HG03558 (cell line): ENCODE results near the gene OR9A2.

ENCODE experiments used
- ATAC-seq: cut with Tn5 transposase; IDR thresholded peaks from one replicate; pipeline ENCODE4 v1.9.1; 2021; ENCODE audit warnings: moderate number of reproducible peaks; ENCODE audit not compliant: unreplicated experiment; ENCODE audit errors: extremely low read depth

Gene OR9A2

GRCh38 chr7:143027032-143027431 lies at the start of gene OR9A2:
TSS of gene OR9A2 (minus strand) at chr7:143027132. CDS start at chr7:143027132, 0 bp downstream.
- no peak for ATAC-seq

GRCh38 chr7:143074141-143074540 lies 47.2 kb upstream of the OR9A2 start:
- ATAC-seq, result no peak

GRCh38 chr7:143073556-143073955 lies 46.6 kb upstream of the OR9A2 start:
- no peak for ATAC-seq

GRCh38 chr7:143069912-143070500 lies 43.1 kb upstream of the OR9A2 start:
- no peak for ATAC-seq

- no peak for ATAC-seq
Measured at GRCh38 chr7:143068446-143068845, 41.5 kb upstream of the OR9A2 start.

GRCh38 chr7:143063741-143064140 lies 36.8 kb upstream of the OR9A2 start:
- ATAC-seq, result no peak

- no peak for ATAC-seq
Measured at GRCh38 chr7:143055754-143056153, 28.8 kb upstream of the OR9A2 start.

- no peak for ATAC-seq
Measured at GRCh38 chr7:143054621-143055020, 27.7 kb upstream of the OR9A2 start.

- no peak for ATAC-seq
Measured at GRCh38 chr7:143052041-143052440, 25.1 kb upstream of the OR9A2 start, which contains the start of gene OR6V1. TSS of gene OR6V1 (plus strand) at chr7:143052341. CDS start at chr7:143052341, 0 bp downstream.

GRCh38 chr7:143050931-143051330 lies 24.0 kb upstream of the OR9A2 start:
- no peak for ATAC-seq

GRCh38 chr7:143049362-143049761 lies 22.4 kb upstream of the OR9A2 start:
- no peak for ATAC-seq

- no peak for ATAC-seq
Measured at GRCh38 chr7:143048827-143049226, 21.9 kb upstream of the OR9A2 start.

- ATAC-seq, result no peak
Measured at GRCh38 chr7:143047326-143047725, 20.4 kb upstream of the OR9A2 start.

GRCh38 chr7:143046426-143046851 lies 19.5 kb upstream of the OR9A2 start:
- no peak for ATAC-seq

- no peak for ATAC-seq
Measured at GRCh38 chr7:143043391-143043790, 16.5 kb upstream of the OR9A2 start.

- ATAC-seq, result no peak
Measured at GRCh38 chr7:143042790-143043271, 15.9 kb upstream of the OR9A2 start.

- ATAC-seq, result no peak
Measured at GRCh38 chr7:143042159-143042789, 15.3 kb upstream of the OR9A2 start.

GRCh38 chr7:143041346-143041745 lies 14.4 kb upstream of the OR9A2 start:
- ATAC-seq, result no peak

GRCh38 chr7:143040209-143040715 lies 13.3 kb upstream of the OR9A2 start:
- no peak for ATAC-seq

- no peak for ATAC-seq
Measured at GRCh38 chr7:143038635-143039034, 11.7 kb upstream of the OR9A2 start.

- ATAC-seq, result no peak
Measured at GRCh38 chr7:143027683-143028082, 751 bp upstream of the OR9A2 start.

- ATAC-seq, result no peak
Measured at GRCh38 chr7:143025371-143025770, 1.6 kb downstream of the OR9A2 start.
